ENCODE data around the gene TMED5.

TMED5 gene

DNA sequence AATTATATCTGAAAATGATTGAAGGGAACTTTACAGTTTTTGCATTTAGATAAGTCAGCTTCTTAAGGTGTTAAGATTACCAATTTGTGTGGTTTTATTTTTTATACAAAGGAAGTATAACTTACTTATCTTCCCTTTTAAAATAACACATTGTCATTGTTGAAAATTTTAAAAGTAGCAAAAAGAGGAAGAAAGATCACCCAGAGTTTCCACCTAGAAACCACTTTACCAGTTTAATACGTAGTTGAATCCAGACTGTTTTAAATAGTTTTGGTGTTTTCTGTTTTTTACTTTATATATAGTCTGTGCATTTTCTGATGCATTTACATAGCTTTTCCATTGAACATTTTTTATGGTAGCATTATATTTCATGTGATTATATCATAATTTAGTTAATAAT is 6.5 kb upstream of the TMED5 start:
- TF ChIP-seq TEAD4 (IDR thresholded peaks at IDR 0.05) (no peak), REST (IDR thresholded peaks at IDR 0.05; ENCODE audit: low read depth) (no peak), RAD21 (IDR thresholded peaks at IDR 0.05; ENCODE audit: low read depth) (no peak), EP300 (IDR thresholded peaks at IDR 0.05; ENCODE audit: borderline replicate concordance) (no peak), CREB1 (IDR thresholded peaks at IDR 0.05; ENCODE audit: low read depth) (no peak), EGR1 (IDR thresholded peaks at IDR 0.05) (no peak), YY1 (IDR thresholded peaks at IDR 0.05; ENCODE audit: low read depth) (no peak), TAF1 (IDR thresholded peaks at IDR 0.05; ENCODE audit: low read depth) (no peak), MAX (IDR thresholded peaks at IDR 0.05) (no peak), CEBPB (IDR thresholded peaks at IDR 0.05) (no peak), ZBTB7A (IDR thresholded peaks at IDR 0.05; ENCODE audit: low read depth) (no peak), FOXM1 (IDR thresholded peaks at IDR 0.05; ENCODE audit: borderline replicate concordance, low read depth) (no peak)

- no peak for TF ChIP-seq USF1 (IDR thresholded peaks at IDR 0.05)
- TF ChIP-seq MAX (IDR thresholded peaks at IDR 0.05): peak; percentile 77
- peak; percentile 71; the same call in 1 of the 2 replicates for TF ChIP-seq TAF1 (IDR thresholded peaks at IDR 0.05; ENCODE audit: low read depth)
- TF ChIP-seq YY1 (IDR thresholded peaks at IDR 0.05; ENCODE audit: low read depth): peak; percentile 26; the same call in 1 of the 2 replicates
Measured at GRCh38 chr1:93180723-93181613, 755 bp upstream of the TMED5 start, which contains the start of gene CCDC18. Gene CCDC18, plus strand, starts transcription at chr1:93180724. Its CDS starts 2,638 bp downstream, at chr1:93183362.

- TF ChIP-seq EGR1 (IDR thresholded peaks at IDR 0.05) (no peak), CEBPB (IDR thresholded peaks at IDR 0.05) (no peak), REST (IDR thresholded peaks at IDR 0.05; ENCODE audit: low read depth) (no peak), YY1 (IDR thresholded peaks at IDR 0.05; ENCODE audit: low read depth) (no peak), CREB1 (IDR thresholded peaks at IDR 0.05; ENCODE audit: low read depth) (no peak), EP300 (IDR thresholded peaks at IDR 0.05; ENCODE audit: borderline replicate concordance) (no peak), NFIC (IDR thresholded peaks at IDR 0.05) (no peak), RAD21 (IDR thresholded peaks at IDR 0.05; ENCODE audit: low read depth) (no peak), ZBTB7A (IDR thresholded peaks at IDR 0.05; ENCODE audit: low read depth) (no peak), TEAD4 (IDR thresholded peaks at IDR 0.05) (no peak)
Measured at GRCh38 chr1:93178418-93178817, 1.8 kb downstream of the TMED5 start.

DNA sequence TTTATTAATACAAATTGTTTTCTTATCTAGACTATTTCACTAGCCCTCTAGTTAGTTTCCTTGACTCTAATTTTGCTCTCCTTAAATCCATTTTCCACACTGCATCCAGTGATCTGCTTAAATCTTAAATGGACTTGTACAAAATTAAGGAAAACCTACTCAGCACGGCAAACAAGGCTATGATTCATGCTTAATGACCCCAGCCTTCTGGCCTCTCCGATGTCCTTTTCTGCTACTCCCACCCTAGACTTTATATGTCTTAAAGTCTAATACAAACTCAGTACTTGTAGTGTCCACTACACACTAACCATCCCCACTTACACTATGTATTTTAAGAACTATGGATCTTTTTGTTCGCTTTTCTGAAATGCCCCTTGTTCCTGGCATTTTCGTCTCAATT is 2.2 kb downstream of the TMED5 start:
- no peak for TF ChIP-seq ZBTB7A (IDR thresholded peaks at IDR 0.05; ENCODE audit: low read depth)
- no peak for TF ChIP-seq TCF12 (IDR thresholded peaks at IDR 0.05; ENCODE audit: low read depth)
- TF ChIP-seq EGR1 (IDR thresholded peaks at IDR 0.05): no peak
- no peak for TF ChIP-seq RAD21 (IDR thresholded peaks at IDR 0.05; ENCODE audit: low read depth)
- TF ChIP-seq USF1 (IDR thresholded peaks at IDR 0.05): no peak
- TF ChIP-seq NFIC (IDR thresholded peaks at IDR 0.05): no peak
- no peak for TF ChIP-seq TAF1 (IDR thresholded peaks at IDR 0.05; ENCODE audit: low read depth)
- TF ChIP-seq EP300 (IDR thresholded peaks at IDR 0.05; ENCODE audit: borderline replicate concordance): no peak
- TF ChIP-seq REST (IDR thresholded peaks at IDR 0.05; ENCODE audit: low read depth): no peak
- TF ChIP-seq CREB1 (IDR thresholded peaks at IDR 0.05; ENCODE audit: low read depth): no peak
- no peak for TF ChIP-seq TEAD4 (IDR thresholded peaks at IDR 0.05)
- TF ChIP-seq CEBPB (IDR thresholded peaks at IDR 0.05): no peak
- TF ChIP-seq FOXM1 (IDR thresholded peaks at IDR 0.05; ENCODE audit: borderline replicate concordance, low read depth): no peak
- TF ChIP-seq YY1 (IDR thresholded peaks at IDR 0.05; ENCODE audit: low read depth): no peak
- no peak for TF ChIP-seq MAX (IDR thresholded peaks at IDR 0.05)

Measured in Ishikawa (cell line).